ENCODE measurements around the gene LCOR. TPM values are rescaled to one million over a fixed set of nuclear protein-coding genes. Genes with fewer than 3 reads are reported as not detected.
"Not testable (repeated sequence)": the region's sequence is repeated elsewhere in the genome, so short reads cannot be mapped to it uniquely, and the experiment has no call there.

LCOR gene
- total and polyA plus RNA-seq, 4 donors = 2.5 to 31.2 (median 14.5) TPM

DNA sequence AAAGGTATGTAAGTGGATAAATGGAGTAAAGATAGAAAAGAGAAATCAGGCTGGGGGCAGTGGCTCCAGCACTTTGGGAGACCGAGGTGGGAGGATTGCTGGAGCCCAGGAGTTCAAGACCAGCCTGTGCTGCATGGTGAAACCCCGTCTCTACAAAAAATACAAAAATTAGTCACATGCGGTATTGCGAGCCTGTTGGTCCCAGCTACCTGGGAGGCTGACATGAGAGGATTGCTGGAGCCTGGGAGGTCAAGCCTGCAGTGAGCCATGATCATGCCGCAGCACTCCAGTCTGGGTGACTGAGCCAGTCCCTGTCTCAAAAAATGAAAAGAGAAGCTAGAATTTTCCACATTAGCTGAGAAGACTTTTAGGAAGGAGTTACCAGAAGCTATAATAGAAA, 14.8 kb downstream of the LCOR start:
- Histone ChIP-seq H3K36me3 (ENCODE audit: control insufficient read depth in 4 of 4, insufficient read depth in 3 of 4, low read depth in 1 of 4, low read length in 3 of 4) (peaks cover 0 to 5% (median 0%) of the 10 kb centered on the region in 4 donors), H3K27me3 (ENCODE audit: control insufficient read depth in 4 of 4, insufficient read depth in 4 of 4, low read length in 3 of 4) (no peaks in the 10 kb centered on the region), H3K4me3 (ENCODE audit: low read depth in 1 of 3, low read length in 3 of 3) (no peak overlapping the region), H3K27ac (ENCODE audit: low read depth in 1 of 2, low read length in 2 of 2) (no peak overlapping the region), H3K9me3 (ENCODE audit: control insufficient read depth in 4 of 4, low read length in 3 of 4) (no peaks in the 10 kb centered on the region), H3K4me1 (ENCODE audit: control insufficient read depth in 4 of 4, insufficient read depth in 4 of 4, low read length in 3 of 4) (peaks cover 5 to 13% (median 8%) of the 10 kb centered on the region in 4 donors), H3K9ac (ENCODE audit: low read depth in 1 of 2, low read length in 2 of 2) (no peak overlapping the region)
- no peak for TF ChIP-seq FOXA1 (IDR thresholded peaks at IDR 0.05)
- TF ChIP-seq HNF4A (conservative IDR thresholded peaks at IDR 0.05) = no peak
- TF ChIP-seq JUND (IDR thresholded peaks at IDR 0.05) = no peak
- TF ChIP-seq EGR1 (IDR thresholded peaks at IDR 0.05; ENCODE audit: low read depth in 2 of 2) = no peak
- TF ChIP-seq ZBTB33 (IDR thresholded peaks at IDR 0.05) = no peak
- no peak for TF ChIP-seq NR2F2 (IDR thresholded peaks at IDR 0.05)
- TF ChIP-seq REST (IDR thresholded peaks at IDR 0.05) = no peak
- no peak for TF ChIP-seq TAF1 (conservative IDR thresholded peaks at IDR 0.05)
- no peak for TF ChIP-seq FOXA2 (IDR thresholded peaks at IDR 0.05)
- no peak for TF ChIP-seq ATF3 (IDR thresholded peaks at IDR 0.05)
- no peak for TF ChIP-seq GABPA (IDR thresholded peaks at IDR 0.05 in 1 of 2, conservative IDR thresholded peaks at IDR 0.05 in 1 of 2)
- TF ChIP-seq SP1 (IDR thresholded peaks at IDR 0.05) = no peak
- TF ChIP-seq RAD21 (IDR thresholded peaks at IDR 0.05) = no peak
- no peak for TF ChIP-seq YY1 (IDR thresholded peaks at IDR 0.05)
- TF ChIP-seq, protein P1, sequence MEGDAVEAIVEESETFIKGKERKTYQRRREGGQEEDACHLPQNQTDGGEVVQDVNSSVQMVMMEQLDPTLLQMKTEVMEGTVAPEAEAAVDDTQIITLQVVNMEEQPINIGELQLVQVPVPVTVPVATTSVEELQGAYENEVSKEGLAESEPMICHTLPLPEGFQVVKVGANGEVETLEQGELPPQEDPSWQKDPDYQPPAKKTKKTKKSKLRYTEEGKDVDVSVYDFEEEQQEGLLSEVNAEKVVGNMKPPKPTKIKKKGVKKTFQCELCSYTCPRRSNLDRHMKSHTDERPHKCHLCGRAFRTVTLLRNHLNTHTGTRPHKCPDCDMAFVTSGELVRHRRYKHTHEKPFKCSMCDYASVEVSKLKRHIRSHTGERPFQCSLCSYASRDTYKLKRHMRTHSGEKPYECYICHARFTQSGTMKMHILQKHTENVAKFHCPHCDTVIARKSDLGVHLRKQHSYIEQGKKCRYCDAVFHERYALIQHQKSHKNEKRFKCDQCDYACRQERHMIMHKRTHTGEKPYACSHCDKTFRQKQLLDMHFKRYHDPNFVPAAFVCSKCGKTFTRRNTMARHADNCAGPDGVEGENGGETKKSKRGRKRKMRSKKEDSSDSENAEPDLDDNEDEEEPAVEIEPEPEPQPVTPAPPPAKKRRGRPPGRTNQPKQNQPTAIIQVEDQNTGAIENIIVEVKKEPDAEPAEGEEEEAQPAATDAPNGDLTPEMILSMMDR (IDR thresholded peaks at IDR 0.05; ENCODE audit: low read depth, low read length, missing input control) = no peak
- whole genome bisulfite sequencing = 97% methylated on average over 5 of the region's 5 CpGs
- no peak for DNase-seq (ENCODE audit: low spot score)

GRCh38 chr10:96847356-96847755, 15.3 kb downstream of the LCOR start:
- H3K4me3 ChIP-seq (ENCODE audit: low read depth in 1 of 3, low read length in 3 of 3); H3K27me3 ChIP-seq (ENCODE audit: control insufficient read depth in 4 of 4, insufficient read depth in 4 of 4, low read length in 3 of 4); DNase-seq (ENCODE audit: low spot score); H3K27ac ChIP-seq (ENCODE audit: low read depth in 1 of 2, low read length in 2 of 2); H3K9me3 ChIP-seq (ENCODE audit: control insufficient read depth in 4 of 4, low read length in 3 of 4); H3K36me3 ChIP-seq (ENCODE audit: control insufficient read depth in 4 of 4, insufficient read depth in 3 of 4, low read depth in 1 of 4, low read length in 3 of 4); H3K9ac ChIP-seq (ENCODE audit: low read depth in 1 of 2, low read length in 2 of 2): not testable (repeated sequence)
- H3K4me1 ChIP-seq (ENCODE audit: control insufficient read depth in 4 of 4, insufficient read depth in 4 of 4, low read length in 3 of 4) = peaks cover 5 to 13% (median 7%) of the 10 kb centered on the region in 4 donors
- 95% methylated on average over 12 of the region's 12 CpGs for WGBS
